Stimulated activated CD4-positive, alpha-beta T cell treated with anti-CD3 and anti-CD28 coated beads, Interleukin-12 subunit alpha, Interleukin-12 subunit beta, amount 100 ng/mL, for 48 hours (primary cell): ENCODE measurements around the gene TIMM23.
"Not testable (repeated sequence)": the region's sequence is repeated elsewhere in the genome, so short reads cannot be mapped to it uniquely, and the experiment has no call there.

Source experiments
- DNase-seq, 3 donors: peaks; one replicate each; pipeline ENCODE4 v3.0.0-alpha.2; 2020; ENCODE audit warnings: low read depth in 2 of 3, low spot score in 1 of 3

The TIMM23 gene

DNA sequence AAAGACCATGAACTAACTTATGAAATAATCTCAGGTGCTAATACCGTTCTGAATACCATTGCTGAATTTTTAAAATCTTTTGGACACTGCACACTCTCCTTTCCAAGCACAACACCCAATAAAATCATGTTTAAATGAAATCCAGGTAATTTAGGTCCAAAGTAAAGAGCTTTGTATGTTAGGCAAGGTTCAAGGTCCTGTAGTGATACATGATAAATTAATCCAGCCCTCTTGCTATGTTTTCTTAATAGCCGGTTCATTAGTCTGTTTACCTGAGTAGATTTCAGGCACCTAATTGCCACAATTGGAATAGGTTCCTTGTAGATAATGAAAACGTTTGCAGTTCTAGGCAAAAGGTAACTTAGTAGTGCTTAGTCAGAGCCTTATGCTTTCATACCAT is 13.3 kb downstream of the TIMM23 start:
- DNase-seq = not testable (repeated sequence)

DNA sequence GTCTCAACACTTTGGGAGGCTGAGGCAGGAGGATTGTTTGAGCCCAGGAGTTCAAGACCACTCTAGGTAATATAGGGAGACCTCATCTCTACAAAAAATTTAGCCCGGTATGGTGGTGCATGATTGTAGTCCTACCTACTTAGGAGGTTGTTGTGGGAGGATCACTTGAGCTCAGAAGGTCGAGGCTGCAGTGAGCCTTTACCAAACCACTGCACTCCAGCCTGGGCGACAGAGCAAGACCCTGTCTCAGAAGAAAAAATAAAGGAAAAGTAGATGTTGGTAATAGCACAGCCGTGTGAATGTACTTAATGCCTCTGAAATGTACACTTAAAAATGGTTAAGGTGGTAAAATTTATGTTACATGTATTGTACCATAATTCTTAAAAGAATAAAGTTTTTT is 25.3 kb downstream of the TIMM23 start:
- DNase-seq = no peak

DNA sequence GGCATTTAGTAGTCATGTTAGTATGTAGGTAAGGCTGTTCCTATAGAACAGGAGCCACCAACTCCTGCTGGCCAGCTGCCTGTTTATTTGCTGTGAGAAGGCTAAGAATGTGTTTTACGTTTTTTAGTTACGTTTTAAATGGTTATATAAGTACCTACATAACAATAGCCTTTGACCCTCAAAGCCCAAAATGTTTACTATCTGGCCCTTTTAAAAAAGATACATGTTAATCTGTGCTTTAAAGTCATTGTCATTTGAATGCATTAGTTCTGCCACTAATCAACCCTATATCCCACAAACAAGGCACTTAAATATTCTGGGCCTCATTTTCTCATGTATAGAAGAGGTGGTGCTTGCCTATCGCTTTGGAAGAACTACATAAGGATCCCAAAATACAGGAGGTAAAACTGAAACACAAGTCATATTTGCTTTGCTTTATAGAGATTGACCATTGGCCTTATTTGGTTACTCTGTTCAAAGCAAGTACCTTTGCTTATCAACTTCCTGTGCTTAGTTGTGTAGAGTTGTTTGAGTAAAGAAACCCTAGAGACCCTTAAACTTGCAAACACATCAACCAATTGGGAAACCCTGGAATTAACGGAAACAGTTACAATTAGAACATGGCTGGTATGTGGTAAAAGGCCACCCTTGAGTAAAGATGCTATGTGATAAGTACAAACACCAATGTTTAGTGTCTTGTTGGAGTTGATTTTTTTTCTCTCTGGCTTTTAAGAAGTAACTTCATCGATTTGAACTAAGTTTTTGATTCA is 25.9 kb downstream of the TIMM23 start:
- no peak for DNase-seq

GRCh38 chr10:45999955-46000354 is 27.7 kb downstream of the TIMM23 start:
- not testable (repeated sequence) for DNase-seq

DNA sequence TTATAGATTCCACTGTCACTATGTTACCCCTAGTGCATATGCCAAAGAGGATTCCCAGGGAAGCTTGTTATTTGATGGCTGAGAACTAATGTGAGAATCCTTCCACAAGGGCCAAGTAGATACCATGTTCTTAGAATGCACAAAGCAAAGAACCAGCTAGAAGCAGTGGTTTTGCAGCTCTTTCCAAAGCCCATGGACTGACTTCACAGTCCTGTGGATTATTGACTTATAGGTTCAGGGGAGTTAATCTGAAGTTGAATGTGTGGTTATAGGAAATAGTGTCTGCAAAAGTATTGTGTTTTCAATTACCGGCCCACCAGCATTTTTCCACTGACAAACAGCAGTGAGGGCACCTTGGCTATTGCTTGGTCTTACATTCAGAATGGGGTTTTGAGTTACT is 28.2 kb downstream of the TIMM23 start:
- DNase-seq = no peak

DNA sequence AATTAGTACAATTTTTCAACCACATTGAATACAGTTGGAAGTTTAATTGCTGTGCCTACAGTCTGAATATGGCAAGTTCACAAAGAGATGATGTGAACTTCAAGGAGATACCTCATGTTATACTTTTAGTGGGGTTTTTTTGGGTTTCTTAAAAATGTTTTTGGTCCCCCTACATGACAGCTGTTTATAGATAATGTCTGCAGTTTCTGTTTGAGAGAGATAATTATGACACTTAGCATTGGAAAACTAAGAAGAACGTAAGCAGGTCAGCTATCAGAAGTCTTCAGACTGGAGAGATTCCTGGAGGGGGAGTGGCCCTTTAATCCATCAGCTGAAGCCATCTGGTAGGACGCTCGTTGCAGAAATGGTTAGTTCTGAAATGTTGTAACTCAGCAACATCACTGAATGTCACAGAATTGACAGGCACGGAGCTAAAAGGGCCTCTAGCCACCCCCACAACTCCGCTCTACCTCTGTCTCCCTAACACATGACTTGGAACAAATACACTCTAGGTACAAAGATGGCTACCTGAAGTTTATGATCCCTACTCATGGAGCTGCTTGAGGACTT is 29.0 kb downstream of the TIMM23 start:
- no peak for DNase-seq

GRCh38 chr10:46002189-46002687 is 29.9 kb downstream of the TIMM23 start:
- not testable (repeated sequence) for DNase-seq

GRCh38 chr10:46002916-46003693 is 30.8 kb downstream of the TIMM23 start:
- DNase-seq = no peak

DNA sequence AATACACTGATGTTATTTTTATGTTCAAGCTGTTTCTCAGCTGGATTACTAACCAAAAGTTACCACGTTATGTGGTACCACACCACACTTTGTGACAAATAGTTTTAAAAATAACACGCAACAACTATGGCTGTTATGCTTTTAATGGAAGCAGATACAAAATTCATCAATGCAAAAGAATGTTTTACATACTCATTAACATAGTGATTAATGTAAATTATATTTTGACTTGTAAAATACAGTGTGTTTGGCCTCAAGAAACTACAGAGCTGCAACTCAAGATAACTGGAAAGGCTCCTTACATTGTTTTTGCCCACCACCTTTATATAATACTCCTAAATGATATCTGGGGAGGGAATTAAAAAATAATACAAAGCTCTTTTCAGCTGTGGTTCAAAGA is 32.7 kb downstream of the TIMM23 start:
- DNase-seq = no peak

DNA sequence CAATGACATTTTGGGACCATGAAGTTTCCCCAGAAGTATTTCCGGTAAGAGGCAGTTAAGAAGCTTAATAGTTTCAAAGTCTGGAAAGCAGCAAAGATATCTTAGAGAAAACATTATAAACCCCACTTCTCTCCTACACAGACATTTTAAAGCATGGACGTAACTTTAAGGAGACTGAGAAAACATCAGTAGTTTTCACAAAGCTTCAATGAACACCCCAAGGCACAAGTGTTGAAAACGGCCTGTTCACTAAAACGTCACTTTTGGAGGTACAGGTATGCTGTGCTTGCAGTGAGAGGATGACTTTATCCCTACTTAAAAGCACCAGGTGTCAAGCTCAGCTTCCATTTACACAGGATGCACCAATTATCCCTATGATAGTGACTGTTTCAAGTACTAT is 33.1 kb downstream of the TIMM23 start:
- no peak for DNase-seq

DNA sequence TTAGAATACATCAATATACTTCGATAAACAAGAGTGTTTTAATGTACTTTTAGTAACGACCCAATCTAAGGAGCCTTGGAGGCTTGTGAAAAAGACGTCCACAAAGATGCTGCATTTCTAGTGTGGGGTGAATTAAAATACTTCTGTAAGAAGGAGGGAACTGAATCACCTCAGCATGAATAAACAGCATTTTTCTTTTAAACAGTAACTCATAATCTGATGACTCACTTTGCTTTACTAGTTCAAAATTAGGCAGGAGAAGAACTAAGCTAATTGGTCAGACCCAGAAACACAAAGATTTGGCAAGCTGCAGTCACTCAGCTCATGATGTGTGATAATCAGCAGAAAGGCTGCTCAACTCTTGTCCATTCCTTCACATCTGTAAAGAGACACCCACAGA is 33.9 kb downstream of the TIMM23 start:
- no peak for DNase-seq

DNA sequence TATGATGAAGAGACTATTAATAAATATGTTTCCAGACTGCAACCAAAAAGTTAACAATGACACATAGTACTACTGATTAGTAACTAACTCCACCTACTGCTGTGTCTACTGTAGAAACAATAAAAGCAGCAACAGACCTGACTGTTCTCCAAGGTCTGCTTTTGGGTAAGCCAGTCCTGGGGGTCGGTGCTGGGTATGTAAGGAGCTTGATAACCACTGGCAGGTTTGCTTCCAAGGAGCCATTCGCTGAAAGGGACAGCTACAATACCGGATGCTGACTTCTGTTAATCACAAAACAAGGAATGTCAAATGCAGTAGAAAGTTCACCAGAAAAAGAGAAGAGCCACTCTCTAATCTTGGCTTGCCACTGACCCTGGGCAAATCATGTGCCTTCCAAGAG is 40.5 kb downstream of the TIMM23 start:
- DNase-seq = no peak

GRCh38 chr10:46014206-46014605 is 41.9 kb downstream of the TIMM23 start:
- DNase-seq = no peak

- no peak for DNase-seq
Observed at GRCh38 chr10:46014683-46015405, 42.6 kb downstream of the TIMM23 start.

DNA sequence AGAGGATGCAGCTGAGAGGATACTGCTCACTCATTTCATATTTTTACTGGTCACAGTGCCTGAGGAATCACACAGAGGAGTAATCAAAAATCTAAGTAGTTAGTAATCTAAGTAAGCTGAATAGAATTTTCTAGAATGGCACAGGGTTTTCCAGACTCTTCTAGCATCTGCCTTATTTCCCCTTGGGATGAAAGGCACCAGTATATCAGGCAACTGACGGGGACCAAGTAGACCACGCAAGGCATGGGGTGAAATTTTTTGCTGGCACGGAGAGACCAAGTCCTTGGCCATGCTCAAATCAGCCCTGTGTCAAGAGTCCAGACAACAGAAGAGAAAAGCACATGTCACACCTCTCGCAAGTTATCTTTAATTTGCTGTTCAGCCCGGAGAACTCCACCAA is 43.9 kb downstream of the TIMM23 start:
- no peak for DNase-seq

DNA sequence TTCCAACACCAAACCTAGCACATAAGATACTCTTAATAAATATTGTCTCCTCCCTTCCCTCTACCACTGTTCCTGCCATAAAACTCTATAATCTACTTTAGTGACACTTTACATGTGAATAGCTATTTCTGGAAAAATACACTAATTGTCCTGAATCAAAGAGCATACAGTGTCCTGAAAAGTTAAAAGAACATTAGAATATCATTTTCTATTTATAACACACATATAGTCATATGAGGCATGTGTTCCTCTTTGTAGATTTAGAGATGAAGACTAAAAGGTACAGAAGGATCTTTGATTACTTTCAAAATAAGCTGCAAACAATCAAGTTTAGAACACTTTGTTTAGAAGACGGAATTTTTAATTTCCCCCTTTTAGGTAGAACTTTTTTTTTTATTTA is 44.5 kb downstream of the TIMM23 start:
- no peak for DNase-seq

DNA sequence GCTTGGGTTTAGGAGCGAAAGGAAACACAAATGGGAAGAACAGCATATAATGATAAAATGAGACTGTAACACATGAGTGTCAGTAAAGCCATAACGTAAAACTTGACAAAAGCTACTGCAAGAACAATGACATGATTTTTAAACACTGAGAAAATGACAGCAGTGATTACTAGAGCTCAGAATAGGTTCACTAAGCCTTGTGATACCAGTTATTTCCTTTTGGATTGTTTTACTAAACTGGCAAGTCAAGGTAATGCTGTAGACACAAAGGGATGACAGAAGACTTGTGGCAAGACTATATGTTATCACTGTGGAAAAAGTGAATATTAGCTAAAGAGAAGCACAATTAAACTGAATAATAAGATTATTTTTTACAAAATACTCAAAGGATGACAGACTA is 45.4 kb downstream of the TIMM23 start:
- DNase-seq = no peak

GRCh38 chr10:46018453-46019176 is 46.3 kb downstream of the TIMM23 start:
- no peak for DNase-seq

- no peak for DNase-seq
Observed at GRCh38 chr10:46019177-46019528, 46.9 kb downstream of the TIMM23 start.

- no peak for DNase-seq
Observed at GRCh38 chr10:46019569-46020343, 47.5 kb downstream of the TIMM23 start.
